ENCODE results near the gene FGF1. TPM values are rescaled to one million over a fixed set of nuclear protein-coding genes. Genes with fewer than 3 reads are reported as not detected.

Gene FGF1
- total RNA-seq, 2 donors from 2014 or later = 0.77 TPM; not detected in 1

DNA sequence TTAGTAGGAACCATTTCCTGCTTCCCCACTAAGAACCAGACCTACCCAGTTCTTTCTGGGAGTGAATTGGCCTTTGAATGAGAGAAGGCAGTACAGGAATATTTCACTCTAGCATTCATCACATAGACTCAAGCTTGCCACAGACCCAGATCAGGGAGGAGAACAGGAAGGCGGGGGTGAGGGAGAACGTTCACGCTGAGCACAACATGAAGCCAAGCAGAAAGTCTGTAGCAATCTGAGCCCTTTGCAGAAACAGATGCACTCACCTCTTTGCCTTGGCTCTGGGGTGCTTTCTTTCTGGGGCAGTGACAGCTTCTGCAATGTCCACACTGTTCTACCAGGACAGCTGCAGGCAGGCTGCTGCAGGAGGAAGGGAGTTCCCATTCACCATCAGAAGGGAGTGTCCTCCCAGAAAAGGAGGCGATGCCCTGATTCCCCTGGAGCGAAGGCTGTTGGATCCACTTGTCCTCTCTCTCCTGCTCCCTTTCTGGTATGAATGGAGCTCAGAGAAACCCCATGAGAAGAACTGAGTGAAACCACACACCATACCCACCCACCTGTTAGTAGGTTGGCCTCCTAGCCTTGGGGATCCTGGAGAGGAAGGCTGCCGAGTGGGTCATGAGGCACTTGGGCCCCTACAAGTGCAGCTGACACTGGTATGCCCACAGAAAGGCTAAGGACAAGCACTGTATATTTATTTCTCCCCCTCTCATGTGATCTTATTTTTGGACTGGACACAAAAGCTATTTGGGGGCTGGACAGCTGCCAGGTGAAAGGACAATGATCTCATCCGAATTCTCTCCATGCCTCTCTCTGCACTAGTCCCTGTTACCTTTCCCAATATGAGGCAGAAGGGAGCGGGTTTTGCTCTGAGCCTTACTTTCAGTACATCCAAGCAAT is 11.7 kb upstream of the FGF1 start:
- H3K27me3 ChIP-seq (ENCODE audit: control insufficient read depth, insufficient read depth, low read length, poor library complexity, severe bottlenecking) = no peaks in the 10 kb centered on the region
- H3K36me3 ChIP-seq (ENCODE audit: control insufficient read depth, insufficient read depth, low read length) = no peaks in the 10 kb centered on the region
- H3K9me3 ChIP-seq (ENCODE audit: control insufficient read depth, low read length) = no peaks in the 10 kb centered on the region
- H3K9ac ChIP-seq (ENCODE audit: extremely low read depth, low read length, poor library complexity, severe bottlenecking) = no peak overlapping the region
- peak; percentile 60 for DNase-seq
- no peak for TF ChIP-seq CTCF (conservative IDR thresholded peaks at IDR 0.05)
- H3K27ac Mint-ChIP-seq = no peak overlapping the region
- H3K4me3 Mint-ChIP-seq = no peak overlapping the region
- H3K4me1 Mint-ChIP-seq = peaks cover 24% of the 10 kb centered on the region
- H3K27me3 Mint-ChIP-seq (ENCODE audit: insufficient read depth) = no peaks in the 10 kb centered on the region
- H3K27ac ChIP-seq (ENCODE audit: low read depth, low read length) = no peak overlapping the region
- no peak overlapping the region for H3K4me3 ChIP-seq (ENCODE audit: low read length)
- no peaks in the 10 kb centered on the region for H3K36me3 Mint-ChIP-seq (ENCODE audit: low read depth)
- H3K4me1 ChIP-seq (ENCODE audit: control insufficient read depth, insufficient read depth, low read length) = no peaks in the 10 kb centered on the region
- WGBS, 2 experiments (ENCODE audit: insufficient coverage in 1 of 2, insufficient read length in 1 of 2) = 76 to 84% methylated on average over 4 to 8 of the region's 8 CpGs
- H3K9me3 Mint-ChIP-seq = no peaks in the 10 kb centered on the region

DNA sequence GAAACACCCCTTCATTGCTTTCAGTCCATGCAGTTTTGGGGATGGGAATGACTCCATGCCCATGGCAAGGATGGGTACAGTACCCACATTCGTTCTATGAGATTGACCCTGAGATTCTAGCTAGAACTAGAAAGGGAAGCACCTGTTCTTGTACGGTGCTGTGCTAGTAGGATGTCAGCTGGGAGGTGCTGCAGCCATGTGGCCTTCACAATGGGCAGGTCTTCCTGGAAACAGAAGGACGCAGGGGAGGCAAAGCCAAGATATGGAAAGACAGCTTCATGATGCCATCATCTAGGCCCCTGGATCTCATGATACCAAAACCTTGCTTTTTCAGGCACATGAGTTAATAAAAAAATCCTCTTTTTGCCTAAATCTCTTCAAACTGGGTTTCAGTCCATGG is 10.5 kb upstream of the FGF1 start:
- no peak for TF ChIP-seq CTCF (conservative IDR thresholded peaks at IDR 0.05)
- Histone ChIP-seq H3K9me3 (ENCODE audit: control insufficient read depth, low read length) (no peaks in the 10 kb centered on the region), H3K27ac (ENCODE audit: low read depth, low read length) (no peak overlapping the region), H3K36me3 (ENCODE audit: control insufficient read depth, insufficient read depth, low read length) (no peaks in the 10 kb centered on the region), H3K4me3 (ENCODE audit: low read length) (no peak overlapping the region), H3K4me1 (ENCODE audit: control insufficient read depth, insufficient read depth, low read length) (no peaks in the 10 kb centered on the region), H3K9ac (ENCODE audit: extremely low read depth, low read length, poor library complexity, severe bottlenecking) (no peak overlapping the region), H3K27me3 (ENCODE audit: control insufficient read depth, insufficient read depth, low read length, poor library complexity, severe bottlenecking) (no peaks in the 10 kb centered on the region)
- H3K4me3 Mint-ChIP-seq = no peak overlapping the region
- peaks cover 21% of the 10 kb centered on the region for H3K4me1 Mint-ChIP-seq
- H3K36me3 Mint-ChIP-seq (ENCODE audit: low read depth) = no peaks in the 10 kb centered on the region
- no peaks in the 10 kb centered on the region for H3K9me3 Mint-ChIP-seq
- 94 to 97% methylated on average over 3 of the region's 3 CpGs for WGBS, 2 experiments (ENCODE audit: insufficient coverage in 1 of 2, insufficient read length in 1 of 2)
- no peak overlapping the region for H3K27ac Mint-ChIP-seq
- no peak for DNase-seq
- H3K27me3 Mint-ChIP-seq (ENCODE audit: insufficient read depth) = no peaks in the 10 kb centered on the region

- no peak overlapping the region for H3K9ac ChIP-seq (ENCODE audit: extremely low read depth, low read length, poor library complexity, severe bottlenecking)
- Mint-ChIP-seq H3K4me3 (no peak overlapping the region), H3K36me3 (ENCODE audit: low read depth) (no peaks in the 10 kb centered on the region), H3K9me3 (no peaks in the 10 kb centered on the region), H3K27me3 (ENCODE audit: insufficient read depth) (no peaks in the 10 kb centered on the region), H3K27ac (no peak overlapping the region), H3K4me1 (peaks cover 21% of the 10 kb centered on the region)
- peak; percentile 56 for DNase-seq
- no peak overlapping the region for H3K27ac ChIP-seq (ENCODE audit: low read depth, low read length)
- TF ChIP-seq CTCF (conservative IDR thresholded peaks at IDR 0.05) = peak; percentile 72
- H3K9me3 ChIP-seq (ENCODE audit: control insufficient read depth, low read length) = no peaks in the 10 kb centered on the region
- H3K4me3 ChIP-seq (ENCODE audit: low read length) = no peak overlapping the region
- 92 to 94% methylated on average over 7 of the region's 7 CpGs for WGBS, 2 experiments (ENCODE audit: insufficient coverage in 1 of 2, insufficient read length in 1 of 2)
- no peaks in the 10 kb centered on the region for H3K27me3 ChIP-seq (ENCODE audit: control insufficient read depth, insufficient read depth, low read length, poor library complexity, severe bottlenecking)
- no peaks in the 10 kb centered on the region for H3K4me1 ChIP-seq (ENCODE audit: control insufficient read depth, insufficient read depth, low read length)
- H3K36me3 ChIP-seq (ENCODE audit: control insufficient read depth, insufficient read depth, low read length) = no peaks in the 10 kb centered on the region
Observed at GRCh38 chr5:142694092-142694856, 8.4 kb upstream of the FGF1 start.
